Right lobe of liver (tissue), 4 donors: ENCODE results near the gene HBS1L.

Source experiments
- POLR2A ChIP-seq: fragments of 450-650 bp; IDR thresholded peaks from one replicate; pipeline ENCODE4 v1.6.1; 2017; ENCODE audit warnings: antibody characterized with exemption, mild to moderate bottlenecking
- TF ChIP-seq, protein P1 (sequence below), 4 donors: fragments of 200-600 bp in 3 of 4; fragments of 450-650 bp in 1 of 4; IDR thresholded peaks; one replicate each; pipeline versions ENCODE4 v1.5.1 to v1.8.0; 2016 to 2022; ENCODE audit warnings: antibody characterized with exemption in 4 of 4, mild to moderate bottlenecking in 2 of 4
- donor health status: DM: no; HTN: no; CAD: no.
- donor health status: DM: no; HTN: no; CAD: no.
- donor health status: DM: no; HTN: yes; CAD: no.

DNA sequence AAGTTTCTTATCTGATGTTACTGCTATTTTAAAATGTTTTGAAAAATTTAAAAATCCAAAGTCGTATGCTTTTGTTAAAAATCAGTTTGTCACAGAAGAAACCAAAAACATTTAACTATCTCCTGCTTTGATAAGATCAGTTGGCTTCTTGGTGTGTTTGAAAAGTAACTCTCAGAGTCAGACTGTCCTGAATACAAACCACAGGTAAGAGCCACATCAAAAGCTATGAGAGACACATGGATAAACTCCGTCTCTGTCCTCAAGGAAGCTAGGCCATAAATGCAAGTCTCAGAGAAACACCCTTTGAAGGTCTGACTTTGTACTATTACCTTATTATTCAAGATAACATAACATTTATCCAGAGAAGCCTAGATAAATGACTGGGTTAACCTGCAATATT, 7.7 kb downstream of the HBS1L start:
- TF ChIP-seq, protein P1, sequence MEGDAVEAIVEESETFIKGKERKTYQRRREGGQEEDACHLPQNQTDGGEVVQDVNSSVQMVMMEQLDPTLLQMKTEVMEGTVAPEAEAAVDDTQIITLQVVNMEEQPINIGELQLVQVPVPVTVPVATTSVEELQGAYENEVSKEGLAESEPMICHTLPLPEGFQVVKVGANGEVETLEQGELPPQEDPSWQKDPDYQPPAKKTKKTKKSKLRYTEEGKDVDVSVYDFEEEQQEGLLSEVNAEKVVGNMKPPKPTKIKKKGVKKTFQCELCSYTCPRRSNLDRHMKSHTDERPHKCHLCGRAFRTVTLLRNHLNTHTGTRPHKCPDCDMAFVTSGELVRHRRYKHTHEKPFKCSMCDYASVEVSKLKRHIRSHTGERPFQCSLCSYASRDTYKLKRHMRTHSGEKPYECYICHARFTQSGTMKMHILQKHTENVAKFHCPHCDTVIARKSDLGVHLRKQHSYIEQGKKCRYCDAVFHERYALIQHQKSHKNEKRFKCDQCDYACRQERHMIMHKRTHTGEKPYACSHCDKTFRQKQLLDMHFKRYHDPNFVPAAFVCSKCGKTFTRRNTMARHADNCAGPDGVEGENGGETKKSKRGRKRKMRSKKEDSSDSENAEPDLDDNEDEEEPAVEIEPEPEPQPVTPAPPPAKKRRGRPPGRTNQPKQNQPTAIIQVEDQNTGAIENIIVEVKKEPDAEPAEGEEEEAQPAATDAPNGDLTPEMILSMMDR (IDR thresholded peaks at IDR 0.05): no peak
- TF ChIP-seq POLR2A: no peak
